Measurements from ENCODE around the gene LRP1-AS.

LRP1-AS gene

DNA sequence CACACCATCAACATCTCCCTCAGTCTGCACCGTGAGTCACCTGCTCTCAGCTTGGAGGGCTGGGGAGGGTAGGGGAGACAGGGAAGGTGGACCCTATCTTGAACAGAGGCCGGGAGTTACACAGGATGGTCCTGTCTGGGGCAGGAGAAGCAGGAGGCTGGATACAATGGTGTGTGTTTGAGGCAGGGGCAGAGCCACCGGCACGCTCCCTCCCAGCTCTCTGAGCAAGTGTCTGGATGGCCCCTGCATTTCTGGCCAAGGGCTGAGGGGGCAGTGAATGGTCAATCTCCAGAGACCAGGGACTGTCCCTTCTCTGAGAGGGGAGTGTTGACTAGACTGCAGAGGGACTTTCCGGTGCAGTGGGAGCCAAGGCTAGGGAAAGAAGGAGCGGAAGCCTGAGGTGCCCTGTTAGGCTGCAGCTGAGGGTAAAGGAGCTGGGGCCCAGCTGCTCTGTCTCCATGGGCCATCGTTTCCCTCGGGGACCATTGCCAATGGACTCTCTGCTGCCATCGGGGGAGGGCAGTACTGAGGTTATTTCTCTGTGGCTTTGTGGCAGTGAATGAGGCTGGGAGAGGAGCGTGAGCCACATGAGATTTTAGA is 1.9 kb downstream of the LRP1-AS start:
- DNase-seq, result peak in 1 of 10 donors; percentile 79
- intact Hi-C loops (cut with DNase I), result no loop called here

DNA sequence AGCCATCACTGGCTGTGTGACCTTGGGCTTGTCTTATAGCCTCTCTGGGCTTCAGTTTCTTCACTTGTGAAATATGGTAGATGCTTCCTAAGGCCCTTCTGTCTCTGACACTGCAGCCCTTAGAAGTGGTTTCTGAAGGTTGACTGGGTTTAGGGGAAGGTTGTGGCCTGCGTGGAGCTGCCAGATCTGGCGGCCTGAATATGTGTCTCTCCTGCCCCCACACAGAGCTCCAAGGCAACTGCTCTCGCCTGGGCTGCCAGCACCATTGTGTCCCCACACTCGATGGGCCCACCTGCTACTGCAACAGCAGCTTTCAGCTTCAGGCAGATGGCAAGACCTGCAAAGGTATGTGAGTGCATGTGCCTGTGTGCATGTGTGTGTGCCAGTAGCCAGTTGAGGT is 4.0 kb downstream of the LRP1-AS start:
- intact Hi-C loops (cut with DNase I), result no loop called here
- DNase-seq, result peak in 2 of 10 donors; percentile 50 to 80

DNA sequence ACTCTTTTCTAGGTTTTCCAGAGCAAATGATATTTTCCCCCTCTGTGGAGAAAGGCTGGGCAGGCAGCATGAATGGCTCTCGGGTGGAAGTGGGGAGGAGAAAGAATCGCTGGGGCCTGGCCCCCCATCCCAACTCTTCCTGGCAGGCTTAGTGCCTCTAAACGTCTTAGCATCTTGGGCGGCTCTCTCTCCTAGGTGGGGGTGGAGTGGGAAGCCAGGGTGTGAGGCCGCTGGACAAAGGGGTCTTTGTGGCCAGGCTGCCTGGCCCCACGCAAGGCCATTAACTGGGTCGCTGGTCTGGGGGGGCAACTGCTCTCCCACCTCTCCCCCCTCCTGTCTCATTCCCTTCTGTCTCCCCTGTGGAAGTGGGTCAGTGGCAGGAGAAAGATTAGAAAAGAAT is 4.7 kb downstream of the LRP1-AS start:
- peak in 2 of 10 donors; percentile 82 to 85 for DNase-seq
- intact Hi-C loops (cut with DNase I), result no loop called here

DNA sequence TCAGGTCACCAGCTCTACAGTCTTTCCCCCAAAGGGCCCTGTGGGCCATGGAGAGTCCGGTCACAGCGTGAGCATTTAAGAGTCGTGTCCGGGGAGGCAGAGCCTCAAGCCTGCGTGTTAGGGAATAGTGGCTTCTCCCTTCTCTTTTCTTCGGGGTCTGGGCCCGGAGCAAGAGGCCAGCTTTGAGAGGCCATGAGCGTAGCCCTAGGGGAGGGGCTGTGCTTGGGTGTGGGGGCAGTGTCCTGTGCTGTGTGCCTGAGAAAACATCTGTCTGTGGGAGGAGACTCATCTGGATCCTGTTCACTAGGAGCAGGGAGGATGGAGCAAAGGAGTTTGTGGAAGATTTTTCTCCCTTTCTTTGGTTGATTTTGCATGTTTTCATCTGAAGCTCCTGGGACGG is 5.3 kb downstream of the LRP1-AS start:
- peak in 2 of 10 donors; percentile 62 to 67 for DNase-seq
- intact Hi-C loops (cut with DNase I), result no loop called here

DNA sequence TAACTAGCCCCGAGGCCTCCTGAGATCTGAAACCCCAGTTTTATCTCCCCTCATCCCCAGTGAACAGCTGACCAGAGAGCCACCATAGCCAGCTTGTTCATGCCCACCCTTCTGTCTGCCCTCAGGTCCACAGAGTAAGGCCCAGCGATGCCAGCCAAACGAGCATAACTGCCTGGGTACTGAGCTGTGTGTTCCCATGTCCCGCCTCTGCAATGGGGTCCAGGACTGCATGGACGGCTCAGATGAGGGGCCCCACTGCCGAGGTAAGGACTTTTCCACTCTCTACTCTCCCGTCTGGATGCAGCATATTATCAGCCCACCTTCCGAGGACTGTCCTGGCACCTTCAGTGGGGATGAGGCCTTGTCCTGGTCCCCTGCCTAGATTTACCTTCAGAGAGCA is 6.2 kb downstream of the LRP1-AS start:
- intact Hi-C loops (cut with DNase I), result no loop called here
- DNase-seq, result peak in 2 of 10 donors; percentile 65

DNA sequence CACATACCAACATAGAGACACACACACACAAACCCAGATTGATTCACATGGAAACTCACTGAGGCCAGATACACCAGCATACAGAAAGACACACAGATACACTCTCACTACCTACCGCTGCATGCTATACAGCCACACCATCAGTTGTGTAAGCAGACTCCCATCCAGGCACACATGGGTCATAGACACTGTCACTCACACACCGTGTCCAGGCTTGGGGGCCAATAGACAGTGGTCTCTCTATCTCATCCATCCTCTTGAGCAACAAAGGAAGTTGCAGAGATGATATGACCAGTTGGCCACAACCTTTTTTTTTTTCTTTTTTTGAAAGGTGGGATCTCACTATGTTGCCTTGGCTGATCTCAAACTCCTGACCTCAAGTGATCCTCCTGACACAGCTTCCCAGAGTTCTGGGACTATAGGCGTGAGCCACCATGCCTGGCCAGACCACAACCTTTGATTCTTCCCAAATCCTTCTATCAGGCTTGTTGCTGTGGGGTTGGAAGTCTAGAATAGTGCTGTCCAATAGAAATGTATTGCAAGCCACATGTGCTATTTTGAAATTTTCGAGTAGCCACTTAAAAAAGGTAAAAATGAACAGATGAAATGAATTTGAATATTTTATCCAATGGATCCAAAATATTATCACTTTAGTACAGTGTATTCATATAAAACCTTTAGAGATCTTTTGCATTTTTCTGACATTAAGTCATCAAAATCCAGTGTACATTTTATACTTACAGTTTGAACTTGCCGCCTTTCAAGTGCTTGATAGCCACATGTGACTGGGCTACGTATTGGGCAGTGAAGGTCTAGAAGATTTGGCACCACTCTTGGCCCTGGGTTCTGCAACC is 7.4 kb downstream of the LRP1-AS start:
- peak in 2 of 10 donors; percentile 12 to 22 for DNase-seq
- intact Hi-C loops (cut with DNase I), result no loop called here

DNA sequence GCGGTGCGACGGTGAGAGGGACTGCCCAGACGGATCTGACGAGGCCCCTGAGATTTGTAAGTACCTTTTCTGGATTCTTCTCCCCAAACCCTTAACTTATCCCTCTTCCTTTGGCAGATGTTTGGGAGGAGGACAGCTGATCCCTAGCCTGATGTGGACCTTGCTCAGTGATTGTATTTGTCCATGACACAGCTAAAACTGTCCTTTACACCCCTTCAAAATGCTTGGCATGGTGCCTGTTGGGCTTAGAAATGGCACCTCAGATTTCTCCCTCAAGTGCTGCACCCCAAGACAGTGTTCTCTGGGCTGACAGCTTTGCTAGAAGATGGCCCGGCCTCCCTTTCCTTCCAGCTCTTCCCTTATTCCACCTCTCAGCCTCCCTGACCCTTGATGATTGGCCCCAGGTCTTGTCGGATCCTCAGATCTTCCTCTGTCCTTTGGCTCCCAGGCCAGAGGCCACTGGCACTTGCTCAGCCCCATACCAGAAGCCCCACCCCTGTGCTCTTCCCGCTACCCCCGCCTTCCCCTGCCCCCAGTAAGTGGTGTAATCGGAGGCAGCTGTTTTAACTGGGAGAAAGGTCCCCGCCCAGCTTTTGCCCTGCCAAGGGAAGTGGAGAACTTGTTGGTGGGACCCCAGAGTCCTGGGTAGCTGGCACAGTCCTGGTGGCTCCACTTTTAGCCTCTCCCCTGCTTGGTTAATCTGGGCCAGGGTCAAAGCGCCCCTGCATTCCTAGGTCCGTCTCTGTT is 8.7 kb downstream of the LRP1-AS start:
- DNase-seq, result peak in 2 of 10 donors; percentile 34 to 48
- intact Hi-C loops (cut with DNase I), result no loop called here

DNA sequence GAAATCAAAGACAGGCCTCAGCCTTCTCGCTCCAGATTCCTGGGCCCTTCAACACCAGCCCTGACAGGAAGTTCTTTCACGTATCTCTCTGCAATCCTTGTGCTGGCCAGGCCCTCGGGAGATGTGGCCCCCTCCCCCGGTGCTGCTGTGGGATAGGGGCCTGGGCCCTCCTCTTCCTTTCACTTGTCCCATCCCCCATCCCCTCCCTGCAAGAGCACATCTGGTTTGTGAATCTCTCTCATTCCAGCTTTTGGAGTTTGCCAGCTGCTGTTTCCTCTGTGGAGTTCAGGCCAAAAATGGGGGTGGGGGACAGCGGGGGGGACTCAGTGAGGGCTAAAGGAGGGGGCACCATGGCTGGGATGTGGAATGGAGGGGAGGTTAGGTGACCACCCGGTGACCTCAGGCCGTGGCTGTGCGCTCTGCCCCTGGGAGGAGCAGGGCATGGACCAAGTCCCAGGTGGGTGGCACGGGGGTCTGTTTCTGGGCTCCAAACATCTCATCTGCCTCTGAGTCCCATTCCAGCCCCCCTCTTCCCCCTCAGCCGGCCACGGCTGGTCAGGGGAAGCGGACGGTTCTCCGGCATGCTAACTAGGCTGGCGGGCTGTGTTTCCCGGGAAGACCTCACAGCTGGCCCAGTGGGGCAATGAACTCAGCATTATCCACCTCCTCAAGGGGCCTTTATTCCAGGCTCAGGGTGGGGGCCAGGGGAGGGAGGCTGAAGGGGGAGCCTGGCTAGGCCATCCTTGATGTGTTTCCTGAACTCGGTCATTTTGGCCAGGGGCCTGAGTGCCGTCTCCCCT is 11.7 kb downstream of the LRP1-AS start:
- DNase-seq, result peak in 8 of 10 donors; percentile 48 to 93 (median 68)
- intact Hi-C loops (cut with DNase I), result no loop called here

DNA sequence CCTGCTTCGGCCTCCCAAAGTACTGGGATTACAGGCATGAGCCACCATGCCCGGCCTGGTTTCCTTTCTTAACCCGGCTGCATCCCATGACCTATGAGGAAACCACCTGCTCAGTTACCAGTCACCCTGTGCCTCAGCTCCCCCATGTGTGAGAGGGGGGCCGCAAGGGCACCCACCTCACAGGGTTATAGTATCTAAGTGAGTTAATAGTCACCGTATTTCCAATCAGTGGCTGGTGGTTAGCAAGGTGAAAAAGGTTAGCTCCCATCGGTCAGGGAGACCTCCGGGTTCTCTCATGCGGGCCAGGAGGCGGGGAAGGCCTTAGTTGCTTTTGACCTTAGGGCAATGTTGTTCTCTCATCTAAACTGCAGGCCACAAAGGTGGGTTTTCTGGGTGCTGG is 12.5 kb downstream of the LRP1-AS start:
- DNase-seq, result peak in 2 of 10 donors; percentile 8 to 28
- intact Hi-C loops (cut with DNase I), result no loop called here

DNA sequence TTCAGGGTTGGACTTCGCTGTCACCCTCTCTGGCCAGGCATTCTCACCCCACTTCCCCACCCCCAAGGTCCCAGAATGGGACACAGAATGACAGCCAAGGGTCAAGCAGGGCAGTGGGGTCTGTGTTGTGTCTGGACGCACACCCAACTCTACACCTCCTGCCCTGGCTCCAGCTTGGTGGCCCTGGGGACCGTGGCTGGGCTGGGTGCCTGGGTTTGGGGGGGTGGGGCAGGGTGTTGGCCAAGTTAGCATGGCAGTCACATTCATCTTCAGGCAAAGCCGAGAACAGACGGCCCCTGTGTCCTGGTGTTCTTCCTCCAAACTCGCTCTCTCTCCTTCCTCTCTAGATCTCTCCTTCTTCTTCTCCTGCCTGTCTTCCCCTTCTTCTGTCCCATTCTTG is 13.5 kb downstream of the LRP1-AS start:
- DNase-seq, result peak in 1 of 10 donors; percentile 77

DNA sequence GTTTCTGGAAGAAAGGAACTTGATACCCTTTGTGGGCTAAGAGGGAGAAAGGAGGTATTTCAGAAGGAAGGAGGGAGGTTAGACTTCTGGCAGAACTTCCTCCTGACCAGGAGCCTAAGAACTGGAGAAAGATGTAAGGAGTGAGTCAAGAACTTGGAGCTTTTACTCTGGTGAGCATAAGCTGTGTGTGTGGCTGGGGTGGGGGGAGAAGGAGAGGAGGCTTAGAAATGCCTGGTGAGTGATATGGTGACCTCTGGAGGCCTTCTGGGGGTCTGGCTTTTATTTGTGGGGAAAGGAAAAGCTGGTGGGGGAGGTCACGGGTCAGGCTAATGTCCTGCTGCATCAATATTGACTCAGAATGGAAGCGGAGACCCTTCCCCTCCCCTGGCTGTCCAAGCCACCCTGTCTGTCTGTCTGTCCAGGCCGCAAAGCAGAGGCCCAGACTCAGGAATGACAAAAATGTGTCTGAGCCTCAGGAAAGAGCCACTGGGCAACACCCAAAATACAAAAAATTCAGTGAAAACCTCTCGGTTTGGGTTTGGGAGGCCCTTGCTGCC is 14.3 kb downstream of the LRP1-AS start:
- intact Hi-C loops (cut with DNase I), result no loop called here

More for the DNA sequence above, 13.5 kb downstream of the LRP1-AS start:
- intact Hi-C loops (cut with DNase I), result no loop called here

DNA sequence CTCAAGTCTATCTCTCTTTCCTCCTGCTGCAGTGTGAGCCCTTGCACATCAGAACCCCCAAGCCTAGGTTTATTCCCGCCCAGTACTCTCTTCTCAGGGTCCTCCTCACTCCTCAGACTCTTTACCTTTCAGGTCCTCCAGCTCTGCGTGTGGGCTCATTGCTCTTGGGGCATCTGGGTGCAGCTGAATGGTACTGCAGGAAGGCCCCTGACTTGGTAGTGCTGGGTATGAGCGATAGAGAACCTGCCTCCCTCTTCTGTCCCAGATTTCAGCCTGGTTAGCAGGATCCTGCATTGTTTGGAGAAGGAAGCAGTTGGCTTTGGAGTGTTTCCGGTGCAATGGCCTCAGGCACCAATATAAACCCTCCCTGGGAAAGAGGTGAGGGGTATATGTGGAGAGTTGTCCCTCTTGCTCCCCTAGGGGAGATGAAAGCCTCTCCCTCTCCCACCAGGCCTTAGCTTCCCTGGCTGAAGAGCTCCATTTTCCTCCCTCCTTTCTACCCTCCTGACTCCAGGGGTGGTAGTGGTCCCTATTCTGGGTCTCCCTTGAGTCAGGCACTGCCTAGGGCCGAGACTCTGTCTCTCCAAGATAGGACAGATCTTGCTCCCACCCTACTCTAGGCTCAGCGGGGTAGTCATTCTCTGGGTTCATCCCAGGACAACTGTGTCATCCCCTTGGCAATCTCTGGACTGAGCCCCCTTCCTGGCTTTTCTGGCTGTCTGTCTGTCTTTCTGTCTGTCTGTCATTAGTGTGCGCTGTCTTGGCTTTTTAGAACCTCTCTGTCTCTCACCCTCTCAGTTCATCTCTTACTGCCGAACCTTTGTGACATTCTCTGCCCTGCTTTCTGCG is 15.3 kb downstream of the LRP1-AS start:
- DNase-seq, result peak in 1 of 10 donors; percentile 26
- intact Hi-C loops (cut with DNase I), result no loop called here

More for the DNA sequence above, 14.3 kb downstream of the LRP1-AS start:
- DNase-seq, result peak in 1 of 10 donors; percentile 31

DNA sequence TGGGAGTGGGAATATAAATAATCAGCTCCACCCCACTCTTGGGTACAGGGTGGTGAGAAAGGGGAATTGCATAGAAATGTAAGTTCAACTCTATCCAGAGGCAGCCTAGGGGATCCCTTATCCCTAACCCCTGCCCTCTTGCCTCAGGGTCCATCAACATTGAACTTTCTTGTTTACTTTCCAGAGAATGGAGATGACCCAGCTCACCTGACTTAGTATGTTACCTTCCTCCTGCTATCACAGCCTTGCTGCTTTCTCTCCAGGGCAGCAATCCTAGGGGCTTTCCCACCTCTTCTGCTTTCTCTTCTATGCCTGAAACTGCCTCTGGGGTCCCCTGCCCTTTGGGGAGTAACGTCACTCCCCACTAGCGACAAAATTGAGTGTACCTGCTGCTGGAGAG is 16.5 kb downstream of the LRP1-AS start:
- peak in 1 of 10 donors; percentile 12 for DNase-seq
- intact Hi-C loops (cut with DNase I), result no loop called here

DNA sequence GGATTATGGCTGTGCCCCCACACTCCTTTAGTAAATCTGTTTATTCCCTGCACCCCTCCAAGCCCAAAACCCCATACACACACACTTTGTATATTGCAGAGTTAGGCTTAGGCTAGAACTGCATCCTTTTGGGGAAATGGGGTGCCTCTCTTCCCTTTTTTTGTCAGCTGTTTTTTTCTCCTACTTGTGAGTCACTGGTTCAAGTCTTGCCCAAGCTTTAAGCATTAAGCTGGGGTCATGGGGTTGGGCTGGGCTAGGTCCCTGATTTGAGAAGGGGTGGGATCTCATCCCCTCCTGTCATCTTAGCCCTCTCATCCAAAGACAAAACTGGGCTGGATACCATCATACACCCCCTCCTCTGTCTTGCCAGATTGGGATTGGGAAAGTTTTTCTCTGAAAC is 17.5 kb downstream of the LRP1-AS start:
- peak in 1 of 10 donors; percentile 30 for DNase-seq

DNA sequence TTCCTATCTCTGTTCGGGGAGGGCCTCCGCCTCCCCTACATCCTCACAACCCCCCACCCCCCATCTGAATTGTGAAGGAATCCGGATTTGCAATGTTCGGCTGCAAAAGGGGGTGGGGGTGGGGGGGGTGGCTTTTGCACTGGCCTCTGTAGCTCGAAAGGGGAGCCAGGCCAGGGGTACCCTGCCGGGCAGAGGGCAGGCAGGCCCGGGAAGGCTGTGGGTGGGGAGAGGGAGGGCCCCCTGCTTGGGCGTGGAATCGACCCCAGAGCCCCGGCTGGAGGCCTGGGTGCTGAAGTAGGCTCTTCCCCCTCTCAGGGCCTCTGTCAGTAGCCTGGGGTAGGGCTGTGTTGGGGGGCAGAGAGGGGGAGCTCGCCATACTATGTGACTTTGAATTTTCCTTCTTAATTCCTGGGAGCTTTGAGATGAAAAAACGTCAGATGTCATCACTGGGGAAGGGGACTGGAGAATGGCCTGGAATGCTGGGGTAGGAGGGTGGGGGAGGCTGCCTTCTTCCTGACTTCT is 18.0 kb downstream of the LRP1-AS start:
- DNase-seq, result peak in 1 of 10 donors; percentile 66
- intact Hi-C loops (cut with DNase I), result loop anchor here (5.0 kb wide), 1 partner anchor 108 kb away; a partner anchor contains a TSS

More for the DNA sequence above, 17.5 kb downstream of the LRP1-AS start:
- intact Hi-C loops (cut with DNase I), result loop anchor here (5.0 kb wide), 1 partner anchor 107 kb away; a partner anchor contains a TSS

DNA sequence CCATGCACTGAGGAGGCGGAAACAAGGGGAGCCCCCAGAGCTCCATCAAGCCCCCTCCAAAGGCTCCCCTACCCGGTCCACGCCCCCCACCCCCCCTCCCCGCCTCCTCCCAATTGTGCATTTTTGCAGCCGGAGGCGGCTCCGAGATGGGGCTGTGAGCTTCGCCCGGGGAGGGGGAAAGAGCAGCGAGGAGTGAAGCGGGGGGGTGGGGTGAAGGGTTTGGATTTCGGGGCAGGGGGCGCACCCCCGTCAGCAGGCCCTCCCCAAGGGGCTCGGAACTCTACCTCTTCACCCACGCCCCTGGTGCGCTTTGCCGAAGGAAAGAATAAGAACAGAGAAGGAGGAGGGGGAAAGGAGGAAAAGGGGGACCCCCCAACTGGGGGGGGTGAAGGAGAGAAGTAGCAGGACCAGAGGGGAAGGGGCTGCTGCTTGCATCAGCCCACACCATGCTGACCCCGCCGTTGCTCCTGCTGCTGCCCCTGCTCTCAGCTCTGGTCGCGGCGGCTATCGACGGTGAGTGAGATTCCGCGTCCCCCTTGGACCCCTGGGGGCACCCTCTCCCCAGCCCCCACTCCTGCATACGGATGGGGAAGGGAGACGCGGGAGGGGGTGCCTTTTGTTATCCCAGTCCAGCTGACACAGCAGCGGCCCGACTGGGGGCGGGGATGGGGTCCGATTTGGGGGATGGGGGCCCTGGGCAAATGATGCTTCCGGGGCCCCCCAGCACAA is 18.7 kb downstream of the LRP1-AS start:
- intact Hi-C loops (cut with DNase I), result loop anchor here (5.0 kb wide), 1 partner anchor 109 kb away; a partner anchor contains a TSS
- DNase-seq, result peak in 1 of 10 donors; percentile 70

DNA sequence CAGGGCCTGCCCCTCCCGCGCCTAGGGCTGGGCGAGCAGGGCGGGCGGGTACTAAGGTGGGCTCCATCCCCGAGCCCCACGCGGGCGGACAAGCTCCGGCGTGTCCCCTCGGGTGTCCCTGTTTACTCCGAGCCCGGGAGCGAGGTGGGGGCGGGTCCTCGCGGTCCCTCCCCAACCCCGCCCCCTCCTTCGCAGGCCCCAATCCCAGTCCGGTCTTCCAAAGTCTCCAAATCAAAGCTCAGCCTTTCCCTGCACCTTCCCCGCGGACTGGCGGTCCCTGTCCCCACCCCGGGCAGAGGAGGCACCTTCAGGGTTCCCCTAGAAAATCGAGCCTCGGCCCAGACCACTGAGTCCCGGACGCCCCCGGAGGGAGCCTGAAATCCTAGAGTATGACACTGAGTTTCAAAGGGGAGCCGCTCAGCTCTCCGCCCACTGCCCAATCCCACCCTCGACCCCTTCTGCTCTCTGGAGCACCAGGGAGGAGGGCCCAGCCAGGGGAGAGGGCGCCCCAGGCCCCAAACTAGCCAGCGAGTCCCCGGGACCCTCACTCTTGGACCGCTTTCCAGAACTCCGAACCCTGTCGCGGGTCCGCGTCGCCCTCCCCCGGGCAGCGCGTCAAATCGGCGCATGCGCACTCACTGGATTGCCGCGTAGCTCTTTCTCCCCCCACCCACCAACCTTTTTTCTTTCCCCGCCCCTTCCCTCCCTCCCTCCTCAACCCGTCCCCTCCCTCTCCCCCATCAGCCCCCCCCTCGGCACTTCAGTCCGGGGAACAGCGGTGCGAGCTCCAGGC is 19.5 kb downstream of the LRP1-AS start, which contains the start of gene LRP1:
TSS of gene LRP1 (plus strand) at position 758 of the 793 bp plus-strand sequence. CDS start 482 bp downstream, outside the sequence.
- DNase-seq, result peak; percentile 65 to 95 (median 78)
- intact Hi-C loops (cut with DNase I), result loop anchor here (5.0 kb wide), 1 partner anchor 109 kb away; a partner anchor contains a TSS
